ENCODE results near the gene FADS6. TPM values are rescaled to one million over a fixed set of nuclear protein-coding genes. Genes with fewer than 3 reads are reported as not detected.

The FADS6 gene
- total and polyA plus RNA-seq, 2 experiments from 2014 or later, result 0.42 to 0.73 TPM

- Histone ChIP-seq H3K79me2 (replicated peaks; ENCODE audit: insufficient read depth) (no peaks in the 10 kb centered on the region), H3K27me3 (ENCODE audit: insufficient read depth) (peaks cover 88% of the 10 kb centered on the region), H4K20me1 (replicated peaks; ENCODE audit: insufficient read depth) (peaks cover 5% of the 10 kb centered on the region; the same call in 1 of the 2 replicates), H3K9me2 (ENCODE audit: insufficient read depth) (no peaks in the 10 kb centered on the region), H3K4me2 (no peak overlapping the region), H3K4me3 (no peak overlapping the region), H3K27ac (ENCODE audit: low read depth) (no peak overlapping the region), H3F3A (replicated peaks; ENCODE audit: low read depth) (0 out of 2 replicates have a peak, but pooled peaks cover 7% of the 10 kb centered on the region), H3K36me3 (ENCODE audit: insufficient read depth) (no peaks in the 10 kb centered on the region), H3K4me1 (ENCODE audit: insufficient read depth) (peaks cover 4% of the 10 kb centered on the region; the same call in 1 of the 2 replicates), H2AFZ (no peak overlapping the region)
- TF ChIP-seq EZH2 (IDR thresholded peaks at IDR 0.05; ENCODE audit: low read depth, unreplicated experiment) (no peak), EZH2phosphoT487 (IDR thresholded peaks at IDR 0.05; ENCODE audit: unreplicated experiment) (no peak), REST (IDR thresholded peaks at IDR 0.05; ENCODE audit: unreplicated experiment) (no peak), NANOG (IDR thresholded peaks at IDR 0.05; ENCODE audit: borderline replicate concordance) (no peak), ETS1 (IDR thresholded peaks at IDR 0.05) (no peak), CREB1 (CRISPR knock-in tag; IDR thresholded peaks at IDR 0.05; ENCODE audit: low read depth) (no peak), POLR2AphosphoS5 (IDR thresholded peaks at IDR 0.05; ENCODE audit: low read depth) (no peak), ZNF462 (CRISPR knock-in tag; IDR thresholded peaks at IDR 0.05) (no peak), JUNB (IDR thresholded peaks at IDR 0.05; ENCODE audit: unreplicated experiment) (no peak), ZNF331 (CRISPR knock-in tag; IDR thresholded peaks at IDR 0.05; ENCODE audit: low read depth) (no peak), STAT1 (IDR thresholded peaks at IDR 0.05; ENCODE audit: unreplicated experiment) (no peak), CTCF (conservative IDR thresholded peaks at IDR 0.05; ENCODE audit: low read depth in 2 of 2) (no peak), ZNF114 (CRISPR knock-in tag; IDR thresholded peaks at IDR 0.05) (no peak)
- H3K27me3 Mint-ChIP-seq (ENCODE audit: insufficient read depth, low read depth, poor library complexity), result peaks cover 61% of the 10 kb centered on the region
- H3K27ac Mint-ChIP-seq, result no peak overlapping the region
- H3K9me3 Mint-ChIP-seq, result no peaks in the 10 kb centered on the region
- no peak for DNase-seq (ENCODE audit: low spot score)
- H3K4me1 Mint-ChIP-seq, result peaks cover 5% of the 10 kb centered on the region
- H3K36me3 Mint-ChIP-seq (ENCODE audit: low read depth), result no peaks in the 10 kb centered on the region; the same call in 2 of the 3 replicates
- H3K4me3 Mint-ChIP-seq, result no peak overlapping the region
- no peak for ATAC-seq
Measured at GRCh38 chr17:74846621-74847020, 46.8 kb downstream of the FADS6 start.

Measured in GM23338 (cell line).